HG03378 (cell line): ENCODE results near the gene INAFM1.
"Not testable (repeated sequence)": the region's sequence is repeated elsewhere in the genome, so short reads cannot be mapped to it uniquely, and the experiment has no call there.

Experiments
- ATAC-seq: cut with Tn5 transposase; IDR thresholded peaks from one replicate; pipeline ENCODE4 v1.9.1; 2021; ENCODE audit warnings: mild to moderate bottlenecking, moderate library complexity; ENCODE audit not compliant: unreplicated experiment

The INAFM1 gene

GRCh38 chr19:47240996-47241918 lies 33.4 kb upstream of the INAFM1 start:
- ATAC-seq, result no peak

DNA sequence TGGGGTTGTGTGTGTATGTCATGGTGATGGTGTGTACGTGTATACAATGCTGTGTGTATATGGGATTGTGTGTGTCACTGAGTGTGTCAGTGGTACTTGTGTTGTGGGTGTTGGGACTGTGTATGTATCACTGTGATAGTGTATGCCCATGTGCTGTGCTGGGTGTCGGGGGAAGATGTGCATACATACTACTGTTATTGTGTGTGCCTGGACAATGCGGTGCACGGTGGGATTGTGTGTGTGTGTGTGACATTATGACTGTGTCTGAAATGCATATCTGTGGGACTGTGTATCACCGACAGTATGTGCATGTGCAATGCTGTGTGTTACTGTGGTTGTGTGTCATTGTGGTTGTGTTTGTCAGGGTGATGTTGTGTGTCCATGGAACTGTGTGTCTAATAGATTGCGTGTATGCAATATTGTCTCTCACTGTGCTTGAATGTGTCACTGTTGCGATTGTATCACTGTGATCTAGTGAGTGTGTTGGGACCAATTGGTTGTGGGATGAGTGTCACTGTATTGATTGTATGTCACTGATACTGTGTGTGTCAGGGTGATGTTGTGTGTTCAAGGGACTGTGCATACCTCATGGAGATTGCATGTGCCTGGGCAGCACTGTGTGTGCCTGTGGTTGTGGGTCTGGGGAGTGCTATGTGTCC lies 32.6 kb upstream of the INAFM1 start:
- ATAC-seq, result no peak

GRCh38 chr19:47243364-47243775 lies 31.3 kb upstream of the INAFM1 start:
- no peak for ATAC-seq

- peak; percentile 58 for ATAC-seq
Observed at GRCh38 chr19:47243776-47244547, 30.7 kb upstream of the INAFM1 start.

DNA sequence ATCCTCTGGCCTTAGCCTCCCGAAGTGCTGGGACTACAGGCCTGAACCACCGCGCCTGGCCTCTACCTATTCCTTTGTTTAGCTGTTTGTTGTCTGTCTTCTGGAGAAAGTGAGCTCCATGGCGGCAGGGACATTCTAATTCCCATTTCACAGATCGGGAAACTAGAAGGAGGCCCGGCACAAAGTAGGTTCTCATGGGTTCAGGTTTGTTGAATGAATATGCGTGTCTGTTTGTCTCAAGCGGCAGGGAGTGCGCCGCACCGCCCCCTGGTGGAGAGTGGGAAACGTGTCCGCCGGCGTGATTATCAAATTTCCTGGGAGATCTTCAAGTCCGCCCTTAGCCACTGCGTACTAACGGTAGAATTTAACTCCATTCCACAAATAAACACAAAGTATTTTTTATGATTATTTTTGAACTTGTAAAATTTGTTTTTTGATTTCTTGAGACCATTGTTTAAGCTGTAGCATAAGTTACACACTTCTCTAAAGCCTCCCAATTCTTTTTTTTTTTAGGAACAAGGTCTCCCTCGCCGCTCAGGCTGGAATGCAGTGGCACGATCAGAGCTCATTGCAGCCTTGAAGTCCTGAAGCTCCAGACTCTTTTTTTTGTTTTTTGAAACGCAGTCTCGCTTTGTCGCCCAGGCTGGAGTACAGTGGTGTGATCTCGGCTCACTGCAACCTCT lies 27.2 kb upstream of the INAFM1 start:
- no peak for ATAC-seq

DNA sequence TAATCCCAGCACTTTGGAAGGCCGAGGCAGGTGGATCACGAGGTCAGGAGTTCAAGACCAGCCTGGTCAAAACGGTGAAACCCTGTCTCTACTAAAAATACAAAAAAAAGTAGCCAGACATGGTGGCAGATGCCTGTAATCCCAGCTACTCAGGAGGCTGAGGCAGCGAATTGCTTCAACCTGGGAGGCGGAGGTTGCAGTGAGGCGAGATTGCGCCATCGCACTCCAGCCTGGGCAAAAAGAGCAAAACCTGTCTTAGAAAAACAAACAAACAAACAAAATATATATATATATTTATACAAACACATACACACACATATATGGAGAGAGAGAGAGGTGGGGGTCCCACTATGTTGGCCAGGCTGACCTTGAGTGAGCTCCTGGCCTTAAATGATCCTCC lies 21.7 kb upstream of the INAFM1 start:
- ATAC-seq, result not testable (repeated sequence)

DNA sequence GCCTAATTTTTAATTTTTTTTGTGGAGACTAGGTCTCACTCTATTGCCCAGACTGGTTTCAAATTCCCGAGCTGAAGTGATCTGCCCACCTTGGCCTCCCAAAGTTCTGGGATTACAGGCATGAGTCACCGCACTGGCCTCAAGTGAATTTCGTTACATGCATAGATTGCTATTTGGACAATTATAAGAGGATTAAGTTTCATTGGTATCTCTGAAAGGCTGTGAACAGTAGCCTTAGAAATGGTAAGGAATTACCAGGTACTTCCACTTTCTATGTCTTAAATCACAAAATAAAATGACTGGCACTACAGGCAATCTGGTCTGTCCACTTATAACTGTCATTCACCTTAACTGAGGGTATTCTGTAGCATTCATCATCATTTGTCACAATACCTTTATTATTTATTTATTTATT lies 21.2 kb upstream of the INAFM1 start:
- ATAC-seq, result no peak

- no peak for ATAC-seq
Observed at GRCh38 chr19:47253970-47254369, 20.7 kb upstream of the INAFM1 start.

DNA sequence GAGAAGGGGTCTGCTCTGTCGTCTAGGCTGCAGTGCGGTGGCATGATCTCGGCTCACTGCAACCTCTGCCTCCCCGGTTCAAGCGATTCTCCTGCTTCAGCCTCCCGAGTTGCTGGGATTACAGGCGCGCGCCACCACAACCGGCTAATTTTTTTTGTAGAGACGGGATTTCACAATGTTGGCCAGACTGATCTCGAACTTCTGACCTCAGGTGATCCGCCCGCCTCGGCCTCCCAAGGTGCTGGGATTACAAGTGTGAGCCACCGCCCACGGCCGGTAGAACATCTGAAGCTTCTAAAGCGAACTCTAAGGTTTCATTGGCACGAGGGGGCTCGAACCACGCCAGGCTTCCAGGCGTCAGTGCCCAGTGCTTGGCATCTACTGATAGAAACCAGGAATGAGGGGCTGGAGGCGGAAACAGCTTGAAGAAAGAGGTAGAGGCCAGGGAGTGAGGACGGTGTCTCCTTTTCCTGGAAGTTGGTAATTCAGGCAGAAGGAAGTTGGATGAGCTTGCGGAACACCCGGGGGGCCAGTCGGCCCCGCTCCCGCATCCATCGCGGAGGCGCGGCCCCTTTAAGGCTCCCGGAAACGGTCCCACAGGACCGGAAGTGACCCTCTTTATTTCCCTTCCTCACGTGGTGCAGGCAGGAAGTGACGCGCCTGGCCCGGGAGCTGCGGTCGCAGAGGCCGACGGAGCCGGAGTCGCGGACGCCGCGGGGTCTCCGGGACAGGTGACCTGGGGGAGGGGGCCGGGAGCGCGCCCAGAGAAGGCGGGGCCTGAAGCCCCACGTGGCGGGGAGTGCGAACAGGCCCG lies 18.6 kb upstream of the INAFM1 start, which contains the start of gene CCDC9:
TSS of gene CCDC9 (plus strand) at position 647 of the 814 bp plus-strand sequence. CDS start 1,876 bp downstream, outside the sequence.
- peak; percentile 33 for ATAC-seq

GRCh38 chr19:47256693-47257410 lies 17.8 kb upstream of the INAFM1 start:
- ATAC-seq, result peak; percentile 64

GRCh38 chr19:47257411-47258169 lies 17.1 kb upstream of the INAFM1 start:
- ATAC-seq, result no peak

GRCh38 chr19:47258434-47258833 lies 16.3 kb upstream of the INAFM1 start:
- no peak for ATAC-seq

DNA sequence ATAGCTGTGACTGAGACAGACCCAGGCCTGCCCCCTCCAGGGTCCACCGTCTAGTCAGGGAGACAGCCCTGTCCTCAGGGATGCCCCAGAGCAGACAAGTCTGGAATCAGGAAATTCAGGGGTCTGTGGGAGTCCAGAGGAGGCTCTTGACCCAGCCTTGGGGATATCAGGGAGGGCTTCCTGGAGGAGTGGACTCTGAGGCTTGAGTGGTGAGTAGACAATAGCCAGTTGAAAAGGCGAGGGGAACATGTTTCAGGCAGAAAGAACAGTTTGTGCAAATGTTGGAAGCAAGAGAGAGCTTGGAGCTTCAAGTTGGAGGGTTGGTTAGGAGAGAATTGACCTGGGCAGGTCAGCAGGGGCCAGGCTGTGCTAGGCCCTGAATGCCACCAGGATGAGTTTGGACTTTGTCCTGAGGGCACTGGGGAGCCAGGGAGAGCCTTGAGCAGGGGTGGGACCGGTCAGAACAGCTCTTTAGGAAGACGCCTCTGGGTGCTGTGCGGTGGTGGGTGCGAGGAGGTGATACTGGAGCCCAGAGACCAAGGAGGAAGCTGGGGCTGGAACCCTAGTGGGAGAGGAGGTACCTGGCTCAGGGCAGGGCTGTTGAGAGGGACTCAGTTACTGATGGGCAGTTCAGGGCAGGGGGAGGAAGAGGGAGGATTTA lies 15.7 kb upstream of the INAFM1 start:
- no peak for ATAC-seq

GRCh38 chr19:47260476-47260875 lies 14.2 kb upstream of the INAFM1 start:
- no peak for ATAC-seq

DNA sequence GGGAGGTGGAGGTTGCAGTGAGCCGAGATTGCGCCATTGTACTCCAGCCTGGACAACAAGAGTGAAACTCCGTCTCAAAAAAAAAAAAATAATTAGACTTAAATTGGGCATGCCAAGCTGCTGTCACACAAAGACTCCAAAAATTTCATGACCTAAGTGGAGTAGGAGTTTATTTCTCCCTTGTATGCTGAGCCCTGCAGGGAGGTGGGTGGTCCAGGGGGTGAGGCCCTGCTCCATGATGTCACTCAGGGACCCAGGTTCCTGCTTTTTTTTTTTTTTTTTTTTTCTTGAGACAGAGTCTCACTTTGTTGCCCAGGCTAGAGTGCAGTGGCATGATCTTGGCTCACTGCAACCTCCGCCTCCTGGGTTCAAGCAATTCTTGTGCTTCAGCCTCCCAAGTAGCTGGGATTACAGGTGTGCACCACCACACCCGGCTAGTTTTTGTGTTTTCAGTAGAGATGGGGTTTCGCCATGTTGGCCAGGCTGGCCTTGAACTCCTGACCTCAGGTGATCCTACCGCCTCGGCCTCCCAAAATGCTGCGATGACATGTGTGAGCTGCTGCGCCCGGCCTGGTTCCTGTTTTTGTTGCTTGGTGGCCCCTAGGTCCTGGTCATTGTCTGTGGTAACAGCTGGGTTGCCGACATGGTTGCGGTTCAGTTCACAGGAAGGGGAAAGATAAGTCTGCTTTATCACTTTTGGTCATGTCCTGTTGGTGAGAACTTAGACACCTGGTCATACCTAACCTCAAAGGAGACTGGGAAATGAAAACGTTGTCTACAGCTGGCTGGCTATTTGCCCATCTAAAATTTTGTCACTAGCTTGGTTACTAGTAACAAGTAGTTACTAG lies 12.5 kb upstream of the INAFM1 start:
- ATAC-seq, result peak; percentile 60

DNA sequence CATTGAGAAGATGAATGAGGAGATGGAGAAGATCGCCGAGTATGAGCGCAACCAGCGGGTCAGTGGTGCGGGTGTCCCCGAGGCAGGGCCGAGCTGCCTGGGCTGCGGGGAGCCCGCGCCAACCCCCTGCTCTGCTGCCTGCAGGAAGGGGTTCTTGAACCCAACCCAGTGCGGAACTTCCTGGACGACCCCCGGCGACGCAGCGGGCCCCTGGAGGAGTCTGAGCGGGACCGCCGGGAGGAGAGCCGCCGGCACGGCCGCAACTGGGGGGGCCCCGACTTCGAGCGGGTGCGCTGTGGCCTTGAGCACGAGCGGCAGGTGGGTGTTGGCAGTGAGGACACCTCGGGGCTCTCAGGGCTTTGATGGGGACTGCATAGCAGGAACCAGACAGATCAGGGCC lies 10.1 kb upstream of the INAFM1 start:
- ATAC-seq, result no peak

GRCh38 chr19:47266401-47266941 lies 8.2 kb upstream of the INAFM1 start:
- no peak for ATAC-seq
